AG09319 (cell line): ENCODE measurements around the gene POLR2F.
A peak's percentile ranks its signal among the peaks of the same experiment; 100 is the strongest.

ENCODE experiments used
- DNase-seq: peaks from one replicate; pipeline ENCODE4 v3.0.0-alpha.2; 2010; ENCODE audit warnings: low read depth; ENCODE audit errors: extremely low read depth
- TF ChIP-seq, protein P1 (sequence below): IDR thresholded peaks from 2 replicates; pipeline ENCODE4 v1.5.1; 2011; ENCODE audit warnings: low read depth, mild to moderate bottlenecking, inconsistent platforms, low read length, moderate library complexity

POLR2F gene

DNA sequence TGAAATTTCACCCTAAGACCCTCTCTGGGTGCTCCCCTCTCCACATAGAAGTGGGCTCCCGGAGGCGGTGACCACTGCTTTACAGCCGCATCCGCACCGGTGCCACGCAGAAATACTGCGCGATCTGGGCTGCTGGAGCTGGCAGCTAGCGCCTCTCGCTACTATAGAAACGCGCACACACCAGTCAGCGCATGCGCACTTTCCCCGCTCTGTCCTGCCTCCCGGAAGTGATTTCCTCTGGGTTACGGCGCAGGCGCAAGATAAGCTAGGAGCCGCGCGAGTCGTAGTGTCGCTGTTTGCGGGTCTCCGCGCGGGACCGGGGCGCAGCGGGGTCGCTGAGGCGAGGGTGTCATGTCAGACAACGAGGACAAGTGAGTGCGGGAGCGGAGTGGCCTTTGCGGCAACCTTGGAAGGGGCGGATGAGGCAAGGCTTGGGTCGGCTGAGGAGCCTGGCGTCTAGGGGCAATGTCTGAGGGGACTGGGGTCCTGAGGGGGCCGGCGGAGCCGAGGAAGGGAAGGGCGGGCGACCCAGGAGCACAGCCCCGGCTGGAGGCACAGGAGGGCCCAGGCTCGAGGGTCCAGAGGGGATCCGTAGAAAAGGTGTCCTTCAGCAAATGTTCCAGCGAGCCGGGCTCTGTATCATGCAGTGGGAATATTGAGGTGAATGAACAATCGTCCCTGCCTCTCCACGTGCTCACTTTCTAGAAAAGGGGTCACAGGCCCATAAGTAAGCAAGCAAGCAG, at the start of gene POLR2F, which contains the start of gene C22orf23:
POLR2F (plus strand) TSS at position 263 of the 743 bp plus-strand sequence; CDS start at position 352, 89 bp downstream.
C22orf23 (minus strand) TSS at position 165 of the 743 bp plus-strand sequence. CDS start 452 bp downstream, outside the sequence.
- DNase-seq, result peak; percentile 88
- TF ChIP-seq, protein P1, sequence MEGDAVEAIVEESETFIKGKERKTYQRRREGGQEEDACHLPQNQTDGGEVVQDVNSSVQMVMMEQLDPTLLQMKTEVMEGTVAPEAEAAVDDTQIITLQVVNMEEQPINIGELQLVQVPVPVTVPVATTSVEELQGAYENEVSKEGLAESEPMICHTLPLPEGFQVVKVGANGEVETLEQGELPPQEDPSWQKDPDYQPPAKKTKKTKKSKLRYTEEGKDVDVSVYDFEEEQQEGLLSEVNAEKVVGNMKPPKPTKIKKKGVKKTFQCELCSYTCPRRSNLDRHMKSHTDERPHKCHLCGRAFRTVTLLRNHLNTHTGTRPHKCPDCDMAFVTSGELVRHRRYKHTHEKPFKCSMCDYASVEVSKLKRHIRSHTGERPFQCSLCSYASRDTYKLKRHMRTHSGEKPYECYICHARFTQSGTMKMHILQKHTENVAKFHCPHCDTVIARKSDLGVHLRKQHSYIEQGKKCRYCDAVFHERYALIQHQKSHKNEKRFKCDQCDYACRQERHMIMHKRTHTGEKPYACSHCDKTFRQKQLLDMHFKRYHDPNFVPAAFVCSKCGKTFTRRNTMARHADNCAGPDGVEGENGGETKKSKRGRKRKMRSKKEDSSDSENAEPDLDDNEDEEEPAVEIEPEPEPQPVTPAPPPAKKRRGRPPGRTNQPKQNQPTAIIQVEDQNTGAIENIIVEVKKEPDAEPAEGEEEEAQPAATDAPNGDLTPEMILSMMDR, result no peak

DNA sequence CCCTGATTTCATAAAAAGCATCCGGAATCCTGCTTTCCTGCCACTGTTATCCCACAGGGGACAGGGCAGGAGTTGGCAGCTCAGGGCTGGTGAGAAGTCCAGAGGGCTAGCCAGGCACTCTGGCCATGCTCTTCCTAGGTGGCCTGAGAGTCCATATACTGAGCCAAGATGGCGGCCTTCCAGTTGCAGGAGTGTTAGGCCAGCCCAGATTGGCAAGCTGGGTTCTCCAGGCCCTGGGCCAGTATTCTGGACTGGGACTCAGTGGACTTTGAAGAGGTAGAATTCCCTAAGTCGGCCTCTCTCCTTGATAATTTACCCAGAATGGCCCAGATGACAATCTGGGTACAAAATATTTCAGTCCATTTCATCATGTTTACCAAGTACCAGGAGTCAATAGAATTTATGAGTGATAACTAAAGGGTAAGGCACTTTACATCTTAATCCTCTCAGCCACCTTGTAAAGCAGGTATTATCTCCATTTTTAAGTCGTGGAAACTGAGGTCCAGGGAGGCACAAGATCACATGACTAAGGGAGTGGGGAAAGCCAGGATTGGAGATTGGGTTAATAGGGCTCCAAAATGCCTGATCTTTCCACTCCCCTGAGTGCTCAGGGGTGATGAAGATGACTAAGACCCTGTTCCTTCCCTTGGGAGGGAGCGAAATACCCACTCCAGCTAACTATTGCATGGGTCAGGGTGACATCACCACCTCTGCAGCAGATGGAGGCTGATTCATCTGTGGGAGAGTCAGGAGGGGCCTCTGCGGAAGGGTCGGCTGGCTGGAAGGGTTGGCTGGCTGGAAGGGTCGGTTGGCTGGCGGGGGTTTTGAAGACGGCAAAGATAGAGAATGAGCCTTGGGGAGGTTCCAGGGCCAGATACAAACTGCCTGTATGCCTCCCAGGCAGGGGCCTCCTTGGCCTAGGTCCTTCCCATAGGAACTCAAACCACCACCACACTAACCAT, 48.6 kb upstream of the POLR2F start:
- TF ChIP-seq, protein P1, result no peak
- DNase-seq, result peak; percentile 79

DNA sequence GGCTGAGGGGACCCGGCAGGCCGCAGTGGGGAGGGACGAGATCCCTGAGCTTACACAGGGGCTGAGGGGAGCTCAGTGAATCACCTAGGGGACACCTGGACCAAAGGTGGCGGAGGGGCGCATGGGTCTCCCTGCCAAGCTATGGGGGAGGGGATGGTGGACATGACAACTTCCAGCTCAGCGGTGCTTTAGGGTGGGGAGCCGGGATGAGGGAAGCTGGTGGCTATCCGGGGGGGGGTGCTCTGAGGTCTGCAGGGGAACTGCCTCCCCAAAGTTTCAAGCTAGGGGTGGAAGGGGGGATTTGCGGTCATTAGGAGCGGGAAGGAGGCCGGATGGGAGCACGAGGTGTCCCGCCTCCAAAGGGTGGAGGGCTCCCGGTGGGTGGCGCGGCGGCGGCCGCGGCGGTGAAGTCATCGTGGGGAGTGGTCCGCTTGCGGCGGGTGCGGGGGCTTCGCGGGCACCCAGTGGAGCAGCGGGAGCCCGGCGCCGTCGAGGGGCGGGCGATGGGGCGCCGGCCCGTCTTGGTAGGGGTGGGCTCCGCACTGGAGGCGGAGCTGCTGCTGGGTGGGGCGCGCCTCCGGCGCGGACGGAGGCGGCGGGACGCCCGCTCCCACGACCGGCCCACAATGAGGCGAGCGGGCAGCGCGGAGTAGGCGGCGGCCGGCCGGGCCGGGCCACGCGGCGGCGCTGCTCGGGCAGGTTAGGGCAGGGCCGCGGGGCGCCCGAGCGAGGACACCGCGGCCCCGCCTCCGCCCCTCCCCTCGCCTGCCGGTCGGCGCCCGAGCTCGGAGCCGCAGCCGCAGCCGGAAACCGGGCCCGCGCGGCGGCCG, 47.8 kb upstream of the POLR2F start, which contains the start of gene MICALL1:
MICALL1 (plus strand) TSS at position 764 of the 830 bp plus-strand sequence. CDS start 126 bp downstream, outside the sequence.
- TF ChIP-seq, protein P1, result no peak
- DNase-seq, result peak; percentile 50

DNA sequence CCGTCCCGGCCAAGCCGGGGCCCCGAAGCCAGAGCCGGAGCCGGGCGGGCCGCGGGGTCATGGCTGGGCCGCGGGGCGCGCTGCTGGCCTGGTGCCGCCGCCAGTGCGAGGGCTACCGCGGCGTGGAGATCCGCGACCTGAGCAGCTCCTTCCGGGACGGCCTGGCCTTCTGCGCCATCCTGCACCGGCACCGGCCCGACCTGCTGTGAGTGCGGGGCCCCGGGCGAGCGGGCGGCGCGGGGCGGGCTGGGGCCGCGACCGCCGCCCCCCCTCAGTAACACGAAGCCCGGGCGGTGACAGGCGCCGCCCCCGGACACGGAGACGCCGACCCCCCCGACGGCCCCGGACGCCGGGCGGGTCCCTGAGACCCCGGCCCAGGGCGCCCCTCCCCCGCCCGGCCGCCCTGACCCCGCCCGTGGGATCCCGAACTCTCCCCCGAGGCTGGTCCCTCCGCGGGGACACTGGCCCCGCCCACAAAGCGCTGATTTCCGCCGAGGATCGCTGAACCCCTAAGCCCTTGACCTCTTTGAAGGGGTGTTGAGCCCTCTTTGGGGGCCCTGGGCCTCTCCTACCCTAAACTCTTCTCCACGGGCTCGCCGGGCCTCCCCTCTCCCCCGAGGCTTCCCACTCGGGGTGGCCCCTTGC, 47.0 kb upstream of the POLR2F start:
- TF ChIP-seq, protein P1, result no peak
- DNase-seq, result no peak

DNA sequence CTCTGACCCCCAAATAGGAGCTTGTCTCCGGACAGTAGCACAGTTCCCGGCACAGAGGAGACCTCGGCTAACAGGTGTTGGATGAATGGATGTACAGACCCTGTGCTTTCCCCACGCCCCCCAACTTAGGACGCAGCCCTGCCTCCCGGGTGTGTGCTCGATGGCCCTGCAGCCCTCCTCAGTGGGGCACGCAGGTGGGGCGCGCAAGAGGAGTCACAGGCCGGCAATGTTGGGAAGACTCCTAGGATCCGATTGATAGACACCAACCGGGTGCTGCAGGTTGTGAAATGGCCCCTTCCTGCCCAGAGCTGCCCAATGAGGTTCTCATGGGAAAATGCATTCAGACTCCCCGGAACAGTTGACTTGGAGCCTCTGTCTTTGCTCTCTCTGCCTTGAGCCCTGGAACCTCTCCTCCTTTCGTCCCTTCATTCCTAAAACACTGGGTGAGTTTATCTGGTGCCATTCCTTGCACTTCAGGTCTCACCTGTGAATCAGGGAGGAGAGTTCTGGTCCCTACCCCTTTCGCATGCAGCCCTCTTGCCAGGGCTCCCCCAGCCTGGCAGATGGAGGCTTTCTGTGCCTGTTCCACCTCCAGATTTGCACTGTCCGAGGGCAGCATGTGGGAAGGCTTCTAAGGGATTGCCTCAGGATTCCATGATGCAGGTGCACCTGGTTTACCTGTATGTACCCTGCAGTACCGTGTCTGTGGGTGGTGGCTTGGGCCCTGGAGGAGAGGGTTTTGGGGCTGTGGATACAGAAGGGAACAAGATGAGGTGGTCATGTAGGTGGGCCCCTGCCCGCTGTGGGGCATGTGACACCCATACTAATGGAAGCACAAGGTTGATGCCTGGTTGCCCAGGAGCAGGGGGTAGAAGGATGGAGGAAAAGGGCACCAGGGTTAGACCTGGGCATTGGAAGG, 46.2 kb upstream of the POLR2F start:
- TF ChIP-seq, protein P1, result no peak
- DNase-seq, result no peak
